ENCODE data around the gene ECE1.

GRCh38 chr1:21283524-21283923 is 6.7 kb downstream of the ECE1 start:
- TF ChIP-seq POLR2A (IDR thresholded peaks at IDR 0.05): no peak
- no peak for TF ChIP-seq POLR2AphosphoS5 (IDR thresholded peaks at IDR 0.05)
- TF ChIP-seq, protein P1, sequence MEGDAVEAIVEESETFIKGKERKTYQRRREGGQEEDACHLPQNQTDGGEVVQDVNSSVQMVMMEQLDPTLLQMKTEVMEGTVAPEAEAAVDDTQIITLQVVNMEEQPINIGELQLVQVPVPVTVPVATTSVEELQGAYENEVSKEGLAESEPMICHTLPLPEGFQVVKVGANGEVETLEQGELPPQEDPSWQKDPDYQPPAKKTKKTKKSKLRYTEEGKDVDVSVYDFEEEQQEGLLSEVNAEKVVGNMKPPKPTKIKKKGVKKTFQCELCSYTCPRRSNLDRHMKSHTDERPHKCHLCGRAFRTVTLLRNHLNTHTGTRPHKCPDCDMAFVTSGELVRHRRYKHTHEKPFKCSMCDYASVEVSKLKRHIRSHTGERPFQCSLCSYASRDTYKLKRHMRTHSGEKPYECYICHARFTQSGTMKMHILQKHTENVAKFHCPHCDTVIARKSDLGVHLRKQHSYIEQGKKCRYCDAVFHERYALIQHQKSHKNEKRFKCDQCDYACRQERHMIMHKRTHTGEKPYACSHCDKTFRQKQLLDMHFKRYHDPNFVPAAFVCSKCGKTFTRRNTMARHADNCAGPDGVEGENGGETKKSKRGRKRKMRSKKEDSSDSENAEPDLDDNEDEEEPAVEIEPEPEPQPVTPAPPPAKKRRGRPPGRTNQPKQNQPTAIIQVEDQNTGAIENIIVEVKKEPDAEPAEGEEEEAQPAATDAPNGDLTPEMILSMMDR (IDR thresholded peaks at IDR 0.05): no peak

Measured in transverse colon (tissue), 4 donors.